A549 (cell line): ENCODE data around the gene AMFR.

Experiments used
- CTCF ChIP-seq: fragments of >200 bp; sonication (Bioruptor Twin); formaldehyde crosslinking; IDR thresholded peaks from 3 replicates; pipeline ENCODE4 v1.5.1; 2016
- KDM5A ChIP-seq: fragments of 200-600 bp; sonication (generic); IDR thresholded peaks from 2 replicates; pipeline ENCODE4 v1.6.1; 2016; ENCODE audit warnings: antibody characterized with exemption, mild to moderate bottlenecking
- MAZ ChIP-seq: fragments of 150-350 bp; IDR thresholded peaks from 2 replicates; pipeline ENCODE4 v1.6.1; 2014; ENCODE audit warnings: antibody characterized with exemption, low read depth, low read length, borderline replicate concordance
- MYC ChIP-seq: IDR thresholded peaks from 2 replicates; pipeline ENCODE4 v1.6.1; 2012; ENCODE audit warnings: mild to moderate bottlenecking, inconsistent platforms, low read length, improper control_type of control experiment, borderline replicate concordance
- POLR2A ChIP-seq: IDR thresholded peaks from 2 replicates; pipeline ENCODE4 v1.6.1; 2012; ENCODE audit warnings: mild to moderate bottlenecking, low read length
- RCOR1 ChIP-seq: fragments of 150-350 bp; IDR thresholded peaks from 2 replicates; pipeline ENCODE4 v1.6.1; 2014; ENCODE audit warnings: antibody characterized with exemption, low read length, low read depth
- RFX5 ChIP-seq: fragments of 450-650 bp; IDR thresholded peaks from 2 replicates; pipeline ENCODE4 v1.7.1; 2014; ENCODE audit warnings: antibody characterized with exemption, mild to moderate bottlenecking, moderate library complexity
- RNF2 ChIP-seq: fragments of 200-600 bp; sonication (generic); IDR thresholded peaks from 2 replicates; pipeline ENCODE4 v1.6.1; 2016; ENCODE audit warnings: low read depth, mild to moderate bottlenecking, antibody characterized with exemption, moderate library complexity, borderline replicate concordance

GRCh38 chr16:56450986-56451752 lies 25.8 kb upstream of the AMFR start, which contains the start of the genes NUDT21 and OGFOD1:
- no peak for TF ChIP-seq CTCF
- no peak for TF ChIP-seq RCOR1
- TF ChIP-seq MYC = 0 out of 2 replicates have a peak, but pooled peaks have one; percentile 42
- TF ChIP-seq POLR2A = peak; percentile 57
- TF ChIP-seq RNF2 = no peak
- TF ChIP-seq RFX5 = no peak
- peak; percentile 61 for TF ChIP-seq KDM5A
- no peak for TF ChIP-seq MAZ
